ENCODE results near the gene SEMA3C. TPM values are rescaled to one million over a fixed set of nuclear protein-coding genes. Genes with fewer than 3 reads are reported as not detected.

SEMA3C gene
- total RNA-seq, 2 donors from 2014 or later, result not detected

DNA sequence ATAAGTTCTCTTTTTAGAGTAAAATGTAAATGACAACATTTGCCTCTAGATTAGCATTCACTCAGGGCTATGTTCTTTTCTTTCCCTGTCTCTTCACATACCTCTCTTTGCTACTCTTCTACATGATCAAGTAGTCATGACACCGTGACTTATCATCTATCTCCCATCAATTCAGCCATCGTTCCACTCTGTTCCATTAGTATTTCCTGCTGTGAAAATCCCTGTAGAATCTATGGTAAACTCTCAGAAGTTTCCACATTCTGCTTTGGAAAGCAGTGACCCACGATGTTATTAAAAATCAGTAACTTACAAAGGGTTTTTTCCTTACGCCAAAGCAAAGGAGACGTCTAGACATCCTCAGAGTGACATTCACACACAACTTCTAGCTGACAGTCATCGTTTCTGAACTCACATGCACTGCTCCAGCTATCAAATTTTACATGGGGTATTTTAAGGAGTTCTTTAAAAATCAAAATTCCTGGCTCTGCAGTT is 135.6 kb downstream of the SEMA3C start:
- no peaks in the 10 kb centered on the region for H3K27me3 Mint-ChIP-seq (ENCODE audit: low read depth)
- H3K27ac Mint-ChIP-seq, result no peak overlapping the region
- DNase-seq (no peak), ATAC-seq (replicated peaks in 1 of 2) (no peak)
- no peaks in the 10 kb centered on the region for H3K4me1 Mint-ChIP-seq (ENCODE audit: low read depth)
- no peak overlapping the region for H3K4me3 Mint-ChIP-seq
- H3K36me3 Mint-ChIP-seq (ENCODE audit: insufficient read depth in 2 of 2), result no peaks in the 10 kb centered on the region
- peaks cover 3 to 15% of the 10 kb centered on the region in 2 donors for H3K9me3 Mint-ChIP-seq

DNA sequence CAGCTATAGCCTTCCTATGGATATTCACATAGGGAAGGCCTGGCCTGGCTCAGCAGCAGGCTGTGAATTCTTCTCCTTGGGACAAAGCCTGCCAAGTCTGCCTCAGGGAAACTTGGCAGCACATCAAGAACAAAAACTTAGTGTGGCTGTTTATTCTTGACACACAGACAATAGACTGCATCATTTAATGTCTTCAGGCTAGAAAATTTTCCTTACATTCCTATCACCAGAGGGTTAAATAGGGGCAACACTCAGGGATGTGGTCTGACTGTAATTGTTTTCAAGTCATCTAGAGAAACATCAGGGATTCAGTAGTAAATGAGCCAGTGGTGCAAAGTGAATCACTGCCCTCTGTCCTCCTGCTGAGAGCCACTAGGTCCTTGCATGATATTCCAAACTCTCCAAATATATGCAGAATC is 137.3 kb downstream of the SEMA3C start:
- no peaks in the 10 kb centered on the region for H3K27me3 Mint-ChIP-seq (ENCODE audit: low read depth)
- DNase-seq, result no peak
- no peak overlapping the region for H3K4me3 Mint-ChIP-seq
- H3K9me3 Mint-ChIP-seq, result peaks cover under 1 to 9% of the 10 kb centered on the region in 2 donors
- ATAC-seq (replicated peaks in 1 of 2), result no peak
- no peaks in the 10 kb centered on the region for H3K36me3 Mint-ChIP-seq (ENCODE audit: insufficient read depth in 2 of 2)
- no peaks in the 10 kb centered on the region for H3K4me1 Mint-ChIP-seq (ENCODE audit: low read depth)
- H3K27ac Mint-ChIP-seq, result no peak overlapping the region

DNA sequence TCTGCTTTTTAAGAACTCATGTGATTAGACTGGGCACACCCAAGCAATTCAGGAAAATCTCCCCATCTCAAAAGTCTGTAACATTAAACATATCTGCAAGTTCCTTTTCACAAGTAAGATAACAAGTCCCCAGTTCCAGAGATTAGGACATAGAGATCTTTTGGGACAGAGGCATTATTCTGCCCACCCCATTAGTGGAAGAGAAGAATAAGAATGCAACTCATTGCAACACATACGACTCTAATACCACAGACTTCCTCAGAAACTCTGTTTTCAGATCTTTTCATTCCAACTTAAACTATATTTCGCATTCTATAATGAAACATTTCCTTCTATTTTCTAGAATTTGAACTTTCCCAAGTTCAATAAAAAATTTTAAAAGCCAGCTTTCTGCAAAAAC is 137.7 kb downstream of the SEMA3C start:
- Mint-ChIP-seq H3K36me3 (ENCODE audit: insufficient read depth in 2 of 2) (no peaks in the 10 kb centered on the region), H3K27ac (no peak overlapping the region), H3K9me3 (peaks cover 0 to 9% of the 10 kb centered on the region in 2 donors), H3K27me3 (ENCODE audit: low read depth) (no peaks in the 10 kb centered on the region), H3K4me3 (no peak overlapping the region), H3K4me1 (ENCODE audit: low read depth) (no peaks in the 10 kb centered on the region)
- no peak for ATAC-seq (replicated peaks in 1 of 2)
- DNase-seq, result no peak

DNA sequence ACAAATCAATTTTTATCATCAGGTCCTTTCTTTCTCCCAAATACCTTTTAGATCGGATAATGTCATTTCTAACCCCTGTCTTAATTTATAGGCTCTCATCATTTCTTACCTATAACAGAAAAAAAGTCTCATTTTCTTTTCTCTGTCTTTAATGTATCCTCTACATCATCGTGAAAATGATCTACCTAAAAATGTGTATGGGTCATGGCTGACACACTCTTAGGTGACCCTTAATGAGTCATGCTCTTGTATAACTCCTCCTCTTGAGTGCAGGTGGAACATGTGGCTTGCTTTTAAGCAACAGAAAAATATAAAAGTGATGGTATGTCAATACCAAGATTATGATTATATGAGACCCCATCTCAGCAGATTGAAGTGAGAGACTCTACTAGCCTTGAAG is 139.4 kb downstream of the SEMA3C start:
- no peaks in the 10 kb centered on the region for H3K4me1 Mint-ChIP-seq (ENCODE audit: low read depth)
- H3K36me3 Mint-ChIP-seq (ENCODE audit: insufficient read depth in 2 of 2), result no peaks in the 10 kb centered on the region
- DNase-seq (no peak), ATAC-seq (replicated peaks in 1 of 2) (no peak)
- peaks cover 0 to 9% of the 10 kb centered on the region in 2 donors for H3K9me3 Mint-ChIP-seq
- H3K27me3 Mint-ChIP-seq (ENCODE audit: low read depth), result no peaks in the 10 kb centered on the region
- H3K4me3 Mint-ChIP-seq, result no peak overlapping the region
- H3K27ac Mint-ChIP-seq, result no peak overlapping the region

DNA sequence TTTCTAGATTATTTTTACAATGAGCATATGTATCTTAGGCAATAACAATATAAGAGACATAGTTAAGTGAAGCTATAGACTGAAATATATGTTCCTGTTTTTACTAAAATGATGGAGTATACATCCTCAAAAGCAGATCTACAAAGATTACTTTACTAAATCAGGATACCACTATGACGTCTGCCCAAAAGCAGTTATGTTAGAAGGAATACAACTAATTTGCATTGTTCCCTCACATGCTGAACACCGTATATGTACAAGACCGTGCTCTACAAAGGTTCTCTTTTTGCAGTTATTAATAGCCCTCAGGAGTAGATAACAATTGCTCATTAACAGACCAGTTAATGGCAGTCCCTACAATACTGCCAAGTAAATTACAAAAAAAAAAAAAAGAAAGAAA is 143.0 kb downstream of the SEMA3C start:
- peaks cover 0 to 8% of the 10 kb centered on the region in 2 donors for H3K9me3 Mint-ChIP-seq
- H3K27ac Mint-ChIP-seq, result no peak overlapping the region
- ATAC-seq (replicated peaks in 1 of 2) (no peak), DNase-seq (no peak)
- no peaks in the 10 kb centered on the region for H3K4me1 Mint-ChIP-seq (ENCODE audit: low read depth)
- no peaks in the 10 kb centered on the region for H3K36me3 Mint-ChIP-seq (ENCODE audit: insufficient read depth in 2 of 2)
- no peak overlapping the region for H3K4me3 Mint-ChIP-seq
- H3K27me3 Mint-ChIP-seq (ENCODE audit: low read depth), result no peaks in the 10 kb centered on the region

DNA sequence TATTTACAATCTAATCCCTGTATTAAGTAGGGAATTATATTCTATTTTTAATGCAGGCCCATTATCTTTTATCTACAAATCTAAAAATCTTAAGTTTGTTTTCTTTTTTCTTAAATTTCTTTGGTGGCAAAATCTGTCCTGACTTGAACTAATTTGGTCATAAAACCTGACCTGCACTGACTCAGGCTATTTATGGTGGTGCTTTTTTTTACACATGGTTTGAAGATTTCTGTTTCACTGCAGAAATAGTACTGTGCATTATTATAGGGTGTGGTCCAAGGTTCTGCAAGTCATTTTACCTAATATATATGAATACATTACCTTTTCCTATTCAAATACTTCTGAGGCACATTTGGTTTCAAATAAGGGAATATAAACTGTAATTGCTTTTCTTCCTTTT is 143.4 kb downstream of the SEMA3C start:
- Mint-ChIP-seq H3K9me3 (peaks cover 0 to 8% of the 10 kb centered on the region in 2 donors), H3K4me3 (no peak overlapping the region), H3K36me3 (ENCODE audit: insufficient read depth in 2 of 2) (no peaks in the 10 kb centered on the region), H3K27me3 (ENCODE audit: low read depth) (no peaks in the 10 kb centered on the region), H3K27ac (no peak overlapping the region), H3K4me1 (ENCODE audit: low read depth) (no peaks in the 10 kb centered on the region)
- DNase-seq (no peak), ATAC-seq (replicated peaks in 1 of 2) (no peak)

DNA sequence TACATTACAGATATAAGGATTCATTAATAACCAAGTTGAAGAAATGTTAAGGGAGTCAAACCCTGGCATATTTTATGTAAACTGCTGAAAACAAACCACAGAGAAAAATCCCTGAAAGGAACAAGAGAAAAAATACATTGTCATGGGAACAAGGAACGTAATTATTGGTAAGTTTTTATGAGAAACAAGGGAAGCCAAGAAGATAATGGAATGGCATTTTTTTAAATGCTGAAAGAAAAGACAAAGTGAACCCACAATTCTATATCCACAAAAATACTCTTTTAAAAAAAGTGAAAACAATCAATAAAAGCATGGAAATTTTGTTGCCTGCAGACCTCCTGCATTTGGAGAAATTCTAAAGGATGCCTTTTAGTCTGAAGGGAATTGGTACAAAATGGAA is 144.0 kb downstream of the SEMA3C start:
- H3K4me3 Mint-ChIP-seq, result no peak overlapping the region
- H3K4me1 Mint-ChIP-seq (ENCODE audit: low read depth), result no peaks in the 10 kb centered on the region
- no peaks in the 10 kb centered on the region for H3K27me3 Mint-ChIP-seq (ENCODE audit: low read depth)
- no peak overlapping the region for H3K27ac Mint-ChIP-seq
- no peak for DNase-seq
- no peaks in the 10 kb centered on the region for H3K36me3 Mint-ChIP-seq (ENCODE audit: insufficient read depth in 2 of 2)
- H3K9me3 Mint-ChIP-seq, result peaks cover 0 to 9% of the 10 kb centered on the region in 2 donors
- no peak for ATAC-seq (replicated peaks in 1 of 2)

DNA sequence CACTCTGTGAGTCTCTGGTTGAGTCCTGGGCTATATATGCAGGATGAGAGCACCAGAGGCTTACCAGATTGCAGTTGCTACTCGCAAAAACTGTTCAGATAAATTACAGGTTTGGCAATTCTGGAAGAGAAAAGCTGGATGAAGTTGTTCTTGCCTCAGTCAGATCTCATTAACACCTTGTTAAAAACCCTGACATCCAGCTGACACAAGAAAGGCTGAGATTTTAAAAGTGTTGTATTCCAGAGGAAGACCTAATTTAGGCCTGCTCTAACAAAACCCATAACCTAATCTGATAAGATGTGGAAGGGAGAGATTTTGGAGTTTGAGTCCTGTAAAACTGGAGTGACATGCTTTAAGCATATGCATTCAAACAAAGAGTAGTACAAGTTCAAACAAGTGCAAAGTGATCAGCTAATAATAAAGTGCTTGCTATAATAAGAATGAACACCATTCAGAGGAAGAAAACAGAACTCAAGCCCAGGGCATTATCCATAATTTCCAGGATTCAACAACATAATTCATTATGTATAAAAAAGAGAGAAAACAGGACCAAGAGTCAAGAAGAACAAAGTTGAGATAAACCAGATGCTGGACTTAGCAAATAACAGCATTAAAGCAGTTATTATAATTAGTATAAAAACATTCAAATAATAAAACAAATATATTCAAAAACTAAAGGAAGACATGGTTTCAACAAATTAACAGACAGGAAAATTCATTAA is 144.9 kb downstream of the SEMA3C start:
- no peak overlapping the region for H3K4me3 Mint-ChIP-seq
- ATAC-seq (replicated peaks in 1 of 2), result no peak
- peaks cover 0 to 9% of the 10 kb centered on the region in 2 donors for H3K9me3 Mint-ChIP-seq

DNA sequence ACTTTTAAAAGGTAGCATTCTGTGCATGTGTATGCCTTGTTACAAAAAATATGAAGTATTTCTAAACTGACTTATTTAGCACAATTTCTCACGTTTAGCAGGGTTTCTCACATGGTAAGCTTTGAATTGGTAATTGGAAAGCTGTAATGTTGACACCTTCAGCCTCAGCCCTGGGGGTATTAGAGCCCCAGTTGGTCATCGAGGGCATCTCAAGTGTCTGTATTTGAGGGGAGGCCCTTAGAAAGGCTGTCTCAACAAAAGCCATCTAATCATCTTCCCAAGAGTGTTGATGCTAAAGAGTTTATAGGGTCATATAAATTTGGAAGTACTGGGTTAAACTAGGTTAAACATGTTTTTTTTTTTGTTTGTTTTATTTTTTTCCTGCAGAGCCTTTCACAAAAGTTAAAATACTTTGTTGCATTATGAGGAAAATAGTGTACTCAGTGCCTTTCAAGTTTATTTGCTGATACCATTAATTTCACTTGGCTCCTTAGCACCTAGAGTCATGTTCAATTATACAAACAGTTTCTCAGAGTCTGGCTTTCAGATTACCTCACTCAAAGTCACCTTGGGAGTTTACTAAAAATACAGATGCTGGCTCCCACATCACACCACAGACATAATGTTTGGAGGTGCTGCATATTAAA is 146.4 kb downstream of the SEMA3C start:
- Mint-ChIP-seq H3K9me3 (peaks cover 0 to 5% of the 10 kb centered on the region in 2 donors), H3K27ac (no peak overlapping the region), H3K36me3 (ENCODE audit: insufficient read depth in 2 of 2) (no peaks in the 10 kb centered on the region), H3K4me1 (ENCODE audit: low read depth) (no peaks in the 10 kb centered on the region), H3K4me3 (no peak overlapping the region), H3K27me3 (ENCODE audit: low read depth) (no peaks in the 10 kb centered on the region)
- DNase-seq, result no peak
- no peak for ATAC-seq (replicated peaks in 1 of 2)

More for the DNA sequence above, 144.9 kb downstream of the SEMA3C start:
- DNase-seq, result no peak
- H3K36me3 Mint-ChIP-seq (ENCODE audit: insufficient read depth in 2 of 2), result no peaks in the 10 kb centered on the region
- H3K4me1 Mint-ChIP-seq (ENCODE audit: low read depth), result no peaks in the 10 kb centered on the region
- peak overlapping the region; percentile 12 for H3K27ac Mint-ChIP-seq
- H3K27me3 Mint-ChIP-seq (ENCODE audit: low read depth), result no peaks in the 10 kb centered on the region

DNA sequence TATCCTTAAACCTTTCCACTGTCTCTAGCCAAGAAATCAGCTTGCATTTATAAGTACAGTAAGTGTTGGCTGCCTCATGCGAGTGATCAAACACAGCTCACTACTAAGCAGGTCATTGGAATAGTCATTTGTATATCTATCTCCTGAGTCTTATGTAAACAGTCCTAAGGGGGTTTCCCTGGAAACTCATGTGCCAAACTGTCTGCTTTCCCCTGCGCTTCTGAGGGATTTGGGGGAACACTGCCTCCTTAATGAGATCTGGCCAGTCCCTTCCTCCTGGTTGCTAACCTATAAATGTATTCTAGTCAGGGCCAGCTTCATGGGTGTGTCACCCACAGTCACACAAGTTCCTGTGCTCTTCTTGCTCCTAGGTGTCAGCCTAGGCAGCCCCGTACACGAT is 147.3 kb downstream of the SEMA3C start:
- no peak overlapping the region for H3K27ac Mint-ChIP-seq
- ATAC-seq (replicated peaks in 1 of 2) (no peak), DNase-seq (no peak)
- H3K9me3 Mint-ChIP-seq, result peaks cover 0 to 5% of the 10 kb centered on the region in 2 donors
- no peak overlapping the region for H3K4me3 Mint-ChIP-seq
- H3K36me3 Mint-ChIP-seq (ENCODE audit: insufficient read depth in 2 of 2), result no peaks in the 10 kb centered on the region
- H3K27me3 Mint-ChIP-seq (ENCODE audit: low read depth), result no peaks in the 10 kb centered on the region
- no peaks in the 10 kb centered on the region for H3K4me1 Mint-ChIP-seq (ENCODE audit: low read depth)

DNA sequence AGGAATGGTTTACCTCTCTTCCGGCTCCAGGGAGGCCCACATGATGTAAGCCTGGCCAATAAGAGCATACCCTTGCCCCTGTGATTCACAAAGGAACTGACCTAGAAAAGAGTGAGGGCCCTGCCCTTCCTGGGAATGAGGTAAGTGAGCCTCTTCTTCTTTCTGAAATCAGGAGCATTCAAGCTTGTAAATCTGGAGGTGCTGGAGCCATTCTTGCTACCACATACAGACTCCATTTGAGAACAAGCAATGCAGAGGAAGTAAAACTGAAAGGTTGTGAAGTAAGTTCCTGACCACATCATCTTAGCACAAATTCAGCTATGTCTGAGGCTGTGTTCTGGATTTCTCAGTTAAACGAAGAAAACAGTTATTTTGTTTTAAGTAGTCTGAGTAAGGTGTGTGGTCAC is 148.2 kb downstream of the SEMA3C start:
- peaks cover 0 to 5% of the 10 kb centered on the region in 2 donors for H3K9me3 Mint-ChIP-seq
- no peaks in the 10 kb centered on the region for H3K27me3 Mint-ChIP-seq (ENCODE audit: low read depth)
- no peak for DNase-seq
- no peaks in the 10 kb centered on the region for H3K36me3 Mint-ChIP-seq (ENCODE audit: insufficient read depth in 2 of 2)
- no peak for ATAC-seq (replicated peaks in 1 of 2)
- no peak overlapping the region for H3K4me3 Mint-ChIP-seq
- no peaks in the 10 kb centered on the region for H3K4me1 Mint-ChIP-seq (ENCODE audit: low read depth)
- H3K27ac Mint-ChIP-seq, result no peak overlapping the region

DNA sequence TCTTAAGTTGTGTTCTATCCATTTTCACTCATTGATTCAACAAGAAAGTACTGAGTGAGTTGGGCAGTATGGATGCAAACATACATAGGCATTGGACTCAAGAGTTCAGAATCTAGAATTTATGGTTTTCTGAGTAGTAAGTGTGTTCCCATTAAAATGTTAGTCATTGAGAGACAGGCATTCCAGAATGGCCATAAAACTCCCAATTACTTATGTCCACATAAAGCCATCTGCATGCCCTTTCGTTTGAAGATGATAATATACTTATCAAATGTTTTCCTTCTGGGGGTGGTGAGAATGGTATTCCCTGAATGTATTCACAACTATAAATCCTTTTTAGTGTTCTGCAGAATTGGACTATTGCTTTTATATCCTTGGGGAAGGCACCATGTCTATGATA is 148.8 kb downstream of the SEMA3C start:
- peaks cover 0 to 5% of the 10 kb centered on the region in 2 donors for H3K9me3 Mint-ChIP-seq
- H3K36me3 Mint-ChIP-seq (ENCODE audit: insufficient read depth in 2 of 2), result no peaks in the 10 kb centered on the region
- DNase-seq (no peak), ATAC-seq (replicated peaks in 1 of 2) (no peak)
- no peak overlapping the region for H3K4me3 Mint-ChIP-seq
- H3K4me1 Mint-ChIP-seq (ENCODE audit: low read depth), result no peaks in the 10 kb centered on the region
- no peaks in the 10 kb centered on the region for H3K27me3 Mint-ChIP-seq (ENCODE audit: low read depth)
- H3K27ac Mint-ChIP-seq, result no peak overlapping the region

DNA sequence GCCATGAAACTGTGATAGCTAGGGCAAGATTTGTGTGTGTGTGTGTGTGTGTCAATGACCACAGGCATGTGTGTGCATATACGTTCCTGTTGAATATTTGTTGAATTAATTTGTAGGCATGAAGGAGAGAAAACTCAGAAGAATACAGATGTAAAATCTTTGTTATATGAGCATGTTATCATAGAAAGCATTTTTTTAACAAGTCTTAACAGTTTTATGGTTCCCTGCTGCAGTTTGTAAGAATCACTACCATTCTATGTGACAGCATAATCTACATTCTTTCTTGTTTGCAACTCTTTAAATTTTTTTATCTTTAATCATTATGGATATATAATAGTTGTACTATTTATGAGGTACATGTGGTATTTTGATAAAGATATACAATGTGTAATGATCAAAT is 150.1 kb downstream of the SEMA3C start:
- H3K4me1 Mint-ChIP-seq (ENCODE audit: low read depth), result no peaks in the 10 kb centered on the region
- H3K27ac Mint-ChIP-seq, result no peak overlapping the region
- H3K36me3 Mint-ChIP-seq (ENCODE audit: insufficient read depth in 2 of 2), result no peaks in the 10 kb centered on the region
- H3K27me3 Mint-ChIP-seq (ENCODE audit: low read depth), result no peaks in the 10 kb centered on the region
- peaks cover 0 to 5% of the 10 kb centered on the region in 2 donors for H3K9me3 Mint-ChIP-seq
- DNase-seq, result no peak
- H3K4me3 Mint-ChIP-seq, result no peak overlapping the region
- ATAC-seq (replicated peaks in 1 of 2), result no peak

All from activated T-cell treated with anti-CD3 and anti-CD28 coated beads, Interleukin-2, amount 50 U/mL, for 72 hours (primary cell).